GM20000 (cell line): ENCODE results near the gene CENPF.

ENCODE experiments used
- DNase-seq: peaks from one replicate; pipeline ENCODE4 v3.0.0; 2012; ENCODE audit warnings: low spot score
- TF ChIP-seq, protein P1 (sequence below): IDR thresholded peaks from 2 replicates; pipeline ENCODE4 v1.5.1; 2012; ENCODE audit warnings: mild to moderate bottlenecking, control low read depth; ENCODE audit errors: extremely low read depth, missing control alignments

Gene CENPF

DNA sequence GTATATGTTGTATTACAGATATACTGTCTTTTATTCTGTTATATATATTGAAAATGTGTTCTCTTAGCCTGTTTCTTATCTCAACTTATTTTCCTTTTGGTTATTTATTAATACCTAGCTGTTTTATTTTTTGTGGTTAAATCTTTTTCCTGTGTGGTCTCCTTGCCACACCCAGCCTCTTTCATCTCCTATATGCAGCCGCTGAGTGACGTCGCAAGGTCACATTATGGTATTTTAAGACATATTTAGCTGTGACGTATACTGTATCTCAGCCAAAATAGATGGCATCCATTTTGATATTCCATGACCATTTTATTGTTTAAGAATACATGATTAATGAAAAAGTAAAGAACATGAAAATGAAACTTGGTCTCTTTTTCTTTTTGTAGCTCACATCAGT is 29.1 kb downstream of the CENPF start:
- TF ChIP-seq, protein P1, sequence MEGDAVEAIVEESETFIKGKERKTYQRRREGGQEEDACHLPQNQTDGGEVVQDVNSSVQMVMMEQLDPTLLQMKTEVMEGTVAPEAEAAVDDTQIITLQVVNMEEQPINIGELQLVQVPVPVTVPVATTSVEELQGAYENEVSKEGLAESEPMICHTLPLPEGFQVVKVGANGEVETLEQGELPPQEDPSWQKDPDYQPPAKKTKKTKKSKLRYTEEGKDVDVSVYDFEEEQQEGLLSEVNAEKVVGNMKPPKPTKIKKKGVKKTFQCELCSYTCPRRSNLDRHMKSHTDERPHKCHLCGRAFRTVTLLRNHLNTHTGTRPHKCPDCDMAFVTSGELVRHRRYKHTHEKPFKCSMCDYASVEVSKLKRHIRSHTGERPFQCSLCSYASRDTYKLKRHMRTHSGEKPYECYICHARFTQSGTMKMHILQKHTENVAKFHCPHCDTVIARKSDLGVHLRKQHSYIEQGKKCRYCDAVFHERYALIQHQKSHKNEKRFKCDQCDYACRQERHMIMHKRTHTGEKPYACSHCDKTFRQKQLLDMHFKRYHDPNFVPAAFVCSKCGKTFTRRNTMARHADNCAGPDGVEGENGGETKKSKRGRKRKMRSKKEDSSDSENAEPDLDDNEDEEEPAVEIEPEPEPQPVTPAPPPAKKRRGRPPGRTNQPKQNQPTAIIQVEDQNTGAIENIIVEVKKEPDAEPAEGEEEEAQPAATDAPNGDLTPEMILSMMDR = no peak
- DNase-seq = no peak

DNA sequence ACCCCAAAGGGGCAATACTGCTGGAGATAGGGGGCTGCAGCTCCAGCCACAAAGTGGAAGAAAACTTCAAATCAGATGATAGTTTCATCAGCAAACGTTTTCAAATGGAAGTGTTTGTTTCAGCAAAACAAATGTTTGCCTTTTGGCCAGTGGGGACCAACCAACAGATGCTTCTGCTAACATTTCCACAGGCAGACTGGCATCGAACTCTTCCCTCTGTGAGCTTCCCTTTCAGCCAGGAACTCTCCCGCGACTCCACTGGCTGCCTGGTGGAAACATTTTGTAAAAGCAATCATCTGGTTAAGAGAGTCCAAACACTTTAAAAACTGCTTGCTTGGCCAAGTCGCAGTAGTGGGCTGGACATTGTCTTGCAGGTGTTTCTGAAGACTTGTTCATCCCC is 30.7 kb downstream of the CENPF start:
- DNase-seq = no peak
- TF ChIP-seq, protein P1 = no peak

DNA sequence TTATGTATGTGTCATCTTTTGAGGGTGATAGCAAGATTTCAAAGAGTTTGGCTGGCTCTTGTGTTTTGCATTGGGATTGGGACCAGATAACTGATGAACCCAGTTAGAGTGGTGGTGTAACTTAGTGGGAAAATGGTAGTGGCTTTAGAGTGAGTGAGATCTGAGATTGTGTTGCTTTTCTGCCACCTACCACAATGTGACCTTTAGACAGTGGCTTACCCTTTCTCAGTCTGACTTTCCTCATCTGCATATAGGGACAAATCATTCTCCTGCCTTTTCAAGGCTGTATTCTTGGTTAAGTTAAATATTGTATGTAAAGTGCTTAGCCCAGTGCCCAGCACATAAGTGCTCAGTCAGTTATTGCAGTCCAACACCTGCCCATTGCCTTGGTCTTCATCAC is 31.3 kb downstream of the CENPF start:
- TF ChIP-seq, protein P1 = no peak
- DNase-seq = no peak

DNA sequence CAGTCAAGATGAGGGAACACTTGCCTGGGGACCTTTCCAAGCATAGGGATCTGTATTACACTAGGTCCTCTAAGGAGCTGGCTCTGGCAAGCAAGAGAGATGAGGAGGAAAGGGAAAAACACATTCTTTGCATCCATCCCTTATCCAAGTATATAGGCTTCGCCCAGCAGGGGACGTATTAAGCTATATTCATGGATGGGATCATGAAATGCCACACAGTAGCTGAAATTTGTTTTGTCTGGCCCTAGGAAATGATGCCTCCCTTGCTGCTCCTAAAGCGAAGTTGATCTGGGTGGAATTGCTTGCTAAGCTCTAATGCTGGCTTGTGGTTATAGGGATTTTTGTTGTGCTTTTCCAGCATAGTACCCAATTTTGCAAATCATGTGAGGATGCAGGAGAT is 32.1 kb downstream of the CENPF start:
- no peak for DNase-seq
- TF ChIP-seq, protein P1 = no peak

DNA sequence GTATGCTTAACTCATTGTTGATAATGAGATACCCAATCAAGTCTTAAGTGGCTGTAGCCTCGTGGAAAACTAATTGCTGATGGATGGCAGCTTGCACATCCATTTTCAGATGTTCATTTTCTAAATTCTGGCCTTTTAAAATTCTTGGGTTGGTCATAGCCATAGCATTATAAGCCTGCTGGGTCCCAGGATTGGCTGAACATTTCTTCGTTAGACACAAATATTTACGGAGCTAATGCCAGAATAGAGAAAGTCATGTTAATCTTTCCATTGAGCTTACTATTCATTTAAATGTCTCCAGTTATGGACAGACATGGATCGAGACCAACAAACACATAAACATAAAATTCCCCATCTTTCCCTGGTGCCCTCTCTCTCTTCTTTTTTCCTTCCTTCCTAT is 32.5 kb downstream of the CENPF start:
- no peak for DNase-seq
- TF ChIP-seq, protein P1 = no peak

DNA sequence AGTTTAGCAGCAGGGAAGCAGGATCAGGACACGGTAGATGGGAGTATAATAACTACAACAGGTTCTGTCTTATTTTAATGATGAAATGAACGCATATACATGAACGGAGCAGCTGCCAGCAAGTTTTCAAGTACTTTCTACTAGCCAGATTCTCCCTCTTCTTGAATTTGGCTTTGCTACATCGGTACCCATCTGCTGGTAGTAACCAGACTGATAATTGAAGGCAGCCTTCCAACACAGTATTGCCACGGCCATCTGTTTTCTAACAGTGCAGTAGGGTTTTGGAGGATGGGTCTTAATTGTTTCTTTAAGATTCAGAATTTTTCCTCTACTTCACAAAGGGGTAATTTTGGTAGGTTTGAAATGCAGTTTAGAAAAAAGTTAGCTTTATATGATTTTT is 33.4 kb downstream of the CENPF start:
- TF ChIP-seq, protein P1 = no peak

DNA sequence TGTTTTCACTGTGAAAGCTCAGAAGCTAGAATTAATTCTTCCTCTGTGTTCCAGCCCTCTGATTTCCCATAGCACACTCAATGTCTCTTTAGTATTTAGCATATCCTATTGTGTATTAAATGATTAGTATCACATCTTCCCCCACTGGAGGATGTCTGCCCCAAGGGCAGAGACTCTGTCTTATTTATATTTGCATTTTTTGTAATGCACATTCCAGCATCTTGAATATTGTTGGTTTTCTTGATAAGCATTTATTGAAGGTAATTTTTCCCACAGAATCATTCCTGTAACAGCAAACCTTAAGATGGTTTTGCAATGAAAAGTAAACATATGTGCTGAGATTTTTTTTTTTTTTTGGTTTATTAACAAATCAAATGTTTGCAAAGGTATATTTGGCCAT is 34.1 kb downstream of the CENPF start:
- no peak for DNase-seq
- TF ChIP-seq, protein P1 = no peak

More for the DNA sequence above, 33.4 kb downstream of the CENPF start:
- DNase-seq = no peak
